Thyroid gland (tissue), 4 donors: ENCODE measurements around the gene WDR64.

ENCODE experiments used
- POLR2A ChIP-seq, 2 donors: fragments of 450-650 bp; IDR thresholded peaks; one replicate each; pipeline ENCODE4 v1.6.1; 2017; ENCODE audit warnings: antibody characterized with exemption in 2 of 2, mild to moderate bottlenecking in 2 of 2, moderate library complexity in 1 of 2
- TF ChIP-seq, protein P1 (sequence below), 6 experiments: fragments of 200-600 bp in 3 of 6; fragments of 450-650 bp in 3 of 6; sonication (generic) in 3 of 6; IDR thresholded peaks; one replicate each; pipeline ENCODE4 v1.5.1; 2016 to 2019; ENCODE audit warnings: antibody characterized with exemption in 6 of 6, mild to moderate bottlenecking in 2 of 6, inconsistent platforms in 1 of 6, moderate library complexity in 1 of 6

DNA sequence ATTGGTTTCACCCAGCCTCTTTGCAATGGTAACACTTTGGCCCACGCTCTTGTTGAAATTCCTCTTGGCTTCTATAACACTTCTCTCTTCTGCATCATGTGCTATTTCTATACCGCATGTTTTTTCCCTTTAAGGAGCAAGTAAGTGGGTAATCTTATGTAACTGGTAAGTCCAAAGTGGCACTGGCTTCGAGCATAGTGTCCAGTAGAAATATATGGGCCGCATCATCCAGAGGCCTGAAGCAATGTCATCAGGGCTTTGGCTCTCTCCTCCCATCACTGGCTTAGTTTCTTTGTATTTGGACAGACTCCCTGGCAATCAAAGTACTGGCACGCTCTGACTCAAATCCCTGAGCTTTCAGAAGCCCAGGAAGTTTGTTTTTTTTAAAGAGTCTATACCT, 29.4 kb upstream of the WDR64 start:
- TF ChIP-seq, protein P1, sequence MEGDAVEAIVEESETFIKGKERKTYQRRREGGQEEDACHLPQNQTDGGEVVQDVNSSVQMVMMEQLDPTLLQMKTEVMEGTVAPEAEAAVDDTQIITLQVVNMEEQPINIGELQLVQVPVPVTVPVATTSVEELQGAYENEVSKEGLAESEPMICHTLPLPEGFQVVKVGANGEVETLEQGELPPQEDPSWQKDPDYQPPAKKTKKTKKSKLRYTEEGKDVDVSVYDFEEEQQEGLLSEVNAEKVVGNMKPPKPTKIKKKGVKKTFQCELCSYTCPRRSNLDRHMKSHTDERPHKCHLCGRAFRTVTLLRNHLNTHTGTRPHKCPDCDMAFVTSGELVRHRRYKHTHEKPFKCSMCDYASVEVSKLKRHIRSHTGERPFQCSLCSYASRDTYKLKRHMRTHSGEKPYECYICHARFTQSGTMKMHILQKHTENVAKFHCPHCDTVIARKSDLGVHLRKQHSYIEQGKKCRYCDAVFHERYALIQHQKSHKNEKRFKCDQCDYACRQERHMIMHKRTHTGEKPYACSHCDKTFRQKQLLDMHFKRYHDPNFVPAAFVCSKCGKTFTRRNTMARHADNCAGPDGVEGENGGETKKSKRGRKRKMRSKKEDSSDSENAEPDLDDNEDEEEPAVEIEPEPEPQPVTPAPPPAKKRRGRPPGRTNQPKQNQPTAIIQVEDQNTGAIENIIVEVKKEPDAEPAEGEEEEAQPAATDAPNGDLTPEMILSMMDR (IDR thresholded peaks at IDR 0.05), result no peak
- TF ChIP-seq POLR2A (IDR thresholded peaks at IDR 0.05), result no peak
